HG03135 (cell line): ENCODE data around the gene TEX30.
A peak's percentile ranks its signal among the peaks of the same experiment; 100 is the strongest.
"Not testable (repeated sequence)": the region's sequence is repeated elsewhere in the genome, so short reads cannot be mapped to it uniquely, and the experiment has no call there.

Source experiments
- ATAC-seq: cut with Tn5 transposase; IDR thresholded peaks from one replicate; pipeline ENCODE4 v1.9.1; 2021; ENCODE audit warnings: mild to moderate bottlenecking, moderate library complexity; ENCODE audit not compliant: unreplicated experiment

TEX30 gene

DNA sequence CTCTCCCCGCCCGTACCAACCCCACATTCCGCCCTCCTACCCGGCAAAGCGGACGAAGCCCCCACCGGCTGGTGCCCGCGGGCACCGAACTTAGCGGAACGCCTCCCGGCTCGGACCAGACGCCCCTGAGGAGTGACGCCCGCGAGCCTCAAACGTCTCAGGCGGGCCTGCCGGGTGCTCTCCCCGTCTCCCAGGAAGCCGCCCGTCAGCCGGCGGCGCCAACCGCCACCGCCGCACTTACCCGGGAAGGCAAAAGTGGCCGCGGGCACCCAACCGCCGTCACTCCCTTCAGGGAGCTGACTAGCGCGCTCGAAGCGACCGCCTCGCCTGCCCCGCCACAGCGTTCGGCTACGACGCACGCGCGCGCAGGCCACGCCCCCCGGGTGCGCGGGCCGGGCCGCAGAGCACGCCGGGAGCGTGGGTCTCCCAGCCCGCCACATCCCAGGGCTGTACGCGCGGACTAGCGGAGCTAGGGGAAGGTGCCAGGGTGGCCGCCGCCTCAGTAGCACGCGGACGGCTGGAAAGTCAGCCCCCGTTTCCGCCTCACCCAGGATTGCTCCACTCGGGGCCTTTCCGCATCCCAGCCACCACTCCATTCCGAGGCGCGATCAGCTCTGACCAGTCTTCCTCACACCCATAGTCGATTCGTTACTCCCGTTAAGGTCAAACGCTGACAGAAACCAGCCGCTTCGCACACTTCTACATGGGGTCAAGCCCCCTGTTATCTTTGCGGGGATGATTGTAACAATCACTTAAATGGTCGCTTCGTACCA is at the start of gene TEX30:
Gene TEX30, minus strand, starts transcription at position 346 of the 773 bp plus-strand sequence. CDS start 3,760 bp downstream, outside the sequence.
- ATAC-seq = peak; percentile 89

DNA sequence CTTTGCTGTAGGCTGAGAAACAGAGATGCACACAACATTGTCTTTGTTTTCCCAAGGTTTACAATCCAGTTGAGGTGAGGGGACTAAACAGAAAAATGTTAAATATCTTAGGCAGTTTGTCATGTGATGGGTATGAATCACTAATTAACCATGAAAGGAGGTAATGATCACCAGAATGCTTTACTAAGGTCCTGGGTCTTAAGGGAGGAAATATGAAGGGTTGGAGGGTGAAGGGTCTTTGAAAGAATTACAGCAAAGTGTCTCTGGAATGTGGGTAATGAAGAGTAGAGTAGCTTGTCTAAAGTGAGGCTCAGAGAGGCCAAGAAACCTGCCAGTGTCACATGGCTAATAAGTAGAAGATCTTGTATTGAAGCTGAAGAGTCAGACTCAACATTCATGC is 44.3 kb upstream of the TEX30 start:
- ATAC-seq = no peak

DNA sequence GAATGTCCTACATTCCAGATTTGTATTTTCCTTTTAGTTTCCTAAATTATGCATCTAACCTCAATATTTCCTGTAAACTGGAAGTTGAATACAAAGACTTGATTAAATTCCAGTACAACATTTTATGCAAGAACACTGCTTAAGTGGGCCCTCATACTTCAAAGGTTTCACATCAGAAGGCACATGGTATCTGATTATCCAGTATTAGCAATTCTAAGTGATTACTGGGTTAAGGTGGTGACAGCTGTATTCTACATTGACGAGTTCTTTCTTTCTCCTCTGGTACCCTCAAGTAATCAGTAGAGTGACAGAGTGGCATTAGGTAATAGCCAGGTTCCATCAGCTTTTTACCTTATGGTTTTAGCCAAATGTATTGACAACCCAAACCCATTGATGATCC is 43.7 kb upstream of the TEX30 start:
- no peak for ATAC-seq

DNA sequence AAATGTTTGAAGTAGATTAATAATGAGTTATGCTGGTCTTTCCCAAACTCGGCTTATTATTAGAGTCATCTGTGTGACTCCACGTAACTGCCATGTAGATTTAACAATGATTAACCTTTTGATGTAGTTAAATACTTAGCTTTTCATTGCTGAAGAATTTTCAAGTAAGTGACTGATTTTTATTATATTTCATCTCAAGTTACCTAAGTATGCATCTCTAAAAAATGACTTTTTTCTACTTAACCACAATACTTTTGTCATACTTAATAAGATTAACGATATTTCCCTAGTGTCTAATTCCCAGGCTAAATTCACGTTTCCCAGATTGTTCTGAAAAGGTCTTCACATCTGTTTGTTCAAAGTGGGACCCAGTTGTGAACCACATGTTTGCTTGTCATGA is 43.1 kb upstream of the TEX30 start:
- no peak for ATAC-seq

DNA sequence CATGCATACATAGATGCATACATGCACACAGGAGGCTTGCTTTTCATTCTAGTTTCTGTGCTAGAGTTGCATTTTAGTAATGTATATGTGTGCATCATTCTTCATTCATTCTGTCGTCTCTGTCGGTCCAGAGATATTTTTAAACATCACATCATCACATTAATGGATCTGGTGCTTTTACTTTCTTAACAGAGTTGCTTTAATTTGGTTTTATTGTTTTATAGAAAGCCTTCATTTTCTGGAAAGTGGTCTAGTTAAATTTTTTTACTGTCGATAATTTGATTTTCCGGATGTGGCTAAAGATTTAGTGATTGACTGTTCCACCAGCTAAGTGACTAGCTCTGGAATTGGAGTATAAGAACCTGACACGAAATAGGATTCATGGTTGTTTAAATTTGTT is 42.2 kb upstream of the TEX30 start:
- ATAC-seq = no peak

DNA sequence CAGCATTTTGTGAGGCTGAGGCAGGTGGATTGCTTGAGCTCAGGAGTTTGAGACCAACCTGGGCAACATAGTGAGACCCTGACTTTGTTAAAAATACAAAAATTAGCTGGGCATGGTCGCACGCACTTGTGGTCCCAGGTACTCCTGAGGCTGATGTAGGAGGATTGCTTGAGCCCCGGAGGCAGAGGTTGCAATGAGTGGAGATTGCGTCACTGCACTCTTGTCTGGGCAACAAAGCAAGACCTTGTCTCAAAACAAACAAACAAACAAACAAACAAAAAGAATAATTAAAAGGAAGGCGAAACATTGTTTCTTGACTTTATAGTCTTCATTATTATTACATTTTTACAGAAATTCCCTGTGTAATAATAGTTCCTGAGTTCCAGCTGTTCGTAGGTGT is 41.2 kb upstream of the TEX30 start:
- no peak for ATAC-seq

DNA sequence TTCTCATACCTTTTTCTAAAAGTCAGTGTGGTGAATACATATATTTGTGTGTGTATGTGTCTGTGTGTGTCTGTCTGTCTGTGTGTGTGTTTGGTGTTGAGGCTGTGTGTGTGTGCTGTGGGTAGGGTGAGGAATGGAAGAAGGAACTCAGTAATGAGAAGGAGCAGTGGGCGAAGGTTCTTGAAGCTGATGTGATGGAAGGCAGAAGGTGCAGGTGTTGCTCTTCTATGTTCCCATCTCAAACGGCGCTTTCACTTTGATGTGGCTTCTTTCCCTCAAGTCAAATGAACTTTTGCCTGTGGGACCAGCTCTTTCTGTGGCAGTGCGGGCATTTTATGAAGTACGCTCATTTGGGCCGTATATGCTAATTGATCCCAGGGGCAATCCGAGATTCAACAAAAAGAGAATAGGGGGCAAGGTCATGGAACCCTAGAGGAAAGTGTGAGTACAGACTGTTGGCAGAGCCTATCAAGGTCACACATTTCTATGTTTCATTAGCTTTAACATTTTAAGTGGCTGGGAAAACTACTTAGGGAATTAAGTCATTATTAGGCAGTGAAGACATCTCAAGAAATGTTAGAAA is 40.5 kb upstream of the TEX30 start:
- ATAC-seq = no peak

DNA sequence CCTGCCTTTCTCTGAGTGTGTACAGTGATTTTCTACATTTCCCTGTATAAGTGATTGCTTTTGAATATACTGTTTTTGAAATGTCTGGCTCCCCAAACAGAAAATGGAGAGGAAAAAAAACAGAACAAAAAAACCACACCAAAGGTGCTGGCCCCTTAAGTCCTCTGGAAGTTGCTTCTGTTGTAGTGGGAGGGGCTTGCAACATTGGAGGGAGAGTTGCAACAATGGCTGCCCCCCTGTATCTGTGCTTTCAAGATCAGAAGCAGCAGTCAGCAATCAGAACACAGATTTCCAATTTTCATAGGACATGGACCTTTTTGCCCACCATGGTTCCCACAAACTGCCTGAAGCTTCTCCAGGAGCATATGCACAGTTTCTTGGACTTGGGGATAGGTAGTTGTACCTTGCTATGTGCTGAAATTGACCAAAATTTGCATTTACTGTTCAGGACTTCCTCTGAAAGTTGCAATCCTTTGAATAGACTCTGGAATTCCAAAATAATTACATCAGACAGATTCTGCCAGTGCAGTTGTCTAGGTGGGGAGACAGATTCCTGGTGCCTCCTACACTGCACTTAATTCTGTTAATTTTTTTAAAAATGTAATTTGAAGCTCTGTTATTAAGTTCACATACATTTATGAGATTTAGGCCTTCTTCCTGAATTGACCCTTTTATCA is 39.2 kb upstream of the TEX30 start:
- ATAC-seq = no peak

DNA sequence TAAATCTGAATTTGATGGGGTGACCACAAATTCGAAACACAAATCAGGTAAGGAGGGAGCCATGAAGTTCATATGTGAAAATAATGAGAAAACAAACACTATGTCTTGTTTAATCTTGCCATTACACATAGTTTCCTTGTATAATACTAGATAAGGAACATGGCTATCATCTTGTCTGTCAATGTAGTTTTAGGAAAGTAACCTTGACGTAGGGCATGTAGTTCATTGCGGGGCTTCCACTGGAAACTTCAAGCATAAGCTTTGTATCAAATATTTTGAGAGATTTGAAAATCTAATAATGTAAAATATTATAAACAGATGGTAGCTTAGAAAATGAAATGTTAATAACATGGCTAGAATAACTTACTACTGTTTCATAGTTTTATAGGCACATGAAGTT is 34.1 kb upstream of the TEX30 start:
- no peak for ATAC-seq

DNA sequence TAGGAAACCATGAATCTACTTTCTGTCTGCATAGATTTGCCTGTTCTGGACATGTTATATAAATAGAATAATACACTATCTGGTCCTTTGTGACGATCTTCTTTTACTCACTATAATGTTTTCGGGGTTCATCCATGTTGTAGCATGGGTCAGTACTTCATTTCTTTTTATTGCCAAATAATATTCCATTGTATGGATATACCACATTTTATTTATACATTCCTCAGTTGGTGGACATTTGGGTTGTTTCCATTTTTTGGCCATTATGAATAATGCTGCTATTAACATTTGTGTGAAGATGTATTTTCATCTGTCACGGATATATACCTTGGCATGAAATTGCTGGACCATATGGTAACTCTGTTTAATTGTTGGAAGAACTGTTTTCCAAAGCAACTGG is 32.1 kb upstream of the TEX30 start:
- ATAC-seq = no peak

DNA sequence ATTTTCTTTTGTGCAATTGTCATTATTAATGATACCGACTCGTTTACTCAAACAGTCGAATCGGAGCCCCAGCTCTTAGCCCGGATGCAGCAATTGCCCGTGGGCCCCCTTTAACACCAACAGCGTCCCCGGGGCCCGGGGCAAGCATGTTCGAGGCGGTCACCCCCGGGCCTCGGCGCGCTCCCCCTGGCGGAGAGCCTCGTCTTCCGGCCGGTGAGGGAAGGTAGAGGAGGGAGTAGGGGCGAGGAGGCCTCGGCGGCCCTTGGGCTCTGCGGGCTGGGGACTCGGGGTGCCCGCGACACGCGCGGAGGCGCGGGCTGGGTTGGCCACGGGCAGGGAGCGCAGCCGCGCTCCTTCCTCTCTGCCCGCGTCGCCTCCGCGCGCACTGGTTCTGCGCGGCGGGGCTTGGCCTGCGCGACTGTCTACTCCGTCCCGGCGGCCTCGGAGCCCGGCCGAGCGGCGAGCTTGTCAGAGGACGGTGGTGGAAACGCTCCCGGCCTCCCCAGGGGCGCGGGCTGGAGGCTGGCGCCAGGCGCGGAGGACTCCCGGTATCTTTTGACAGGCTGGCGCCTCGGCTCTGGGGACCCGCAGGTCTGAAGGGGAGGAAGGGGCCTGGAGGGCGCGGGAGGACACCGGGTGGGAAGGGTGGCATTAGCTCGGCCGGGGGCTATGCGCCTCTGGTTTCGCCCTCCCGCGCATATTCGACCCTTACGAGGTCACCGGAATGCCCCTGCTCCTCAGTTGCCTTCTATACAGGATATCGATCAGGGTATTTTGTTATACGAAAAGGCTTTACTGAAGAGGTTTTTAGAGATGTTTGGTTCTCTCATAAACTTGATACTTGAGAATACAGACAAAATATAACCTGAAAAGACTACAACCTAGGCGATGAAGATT is 26.8 kb upstream of the TEX30 start:
- peak; percentile 75 for ATAC-seq

DNA sequence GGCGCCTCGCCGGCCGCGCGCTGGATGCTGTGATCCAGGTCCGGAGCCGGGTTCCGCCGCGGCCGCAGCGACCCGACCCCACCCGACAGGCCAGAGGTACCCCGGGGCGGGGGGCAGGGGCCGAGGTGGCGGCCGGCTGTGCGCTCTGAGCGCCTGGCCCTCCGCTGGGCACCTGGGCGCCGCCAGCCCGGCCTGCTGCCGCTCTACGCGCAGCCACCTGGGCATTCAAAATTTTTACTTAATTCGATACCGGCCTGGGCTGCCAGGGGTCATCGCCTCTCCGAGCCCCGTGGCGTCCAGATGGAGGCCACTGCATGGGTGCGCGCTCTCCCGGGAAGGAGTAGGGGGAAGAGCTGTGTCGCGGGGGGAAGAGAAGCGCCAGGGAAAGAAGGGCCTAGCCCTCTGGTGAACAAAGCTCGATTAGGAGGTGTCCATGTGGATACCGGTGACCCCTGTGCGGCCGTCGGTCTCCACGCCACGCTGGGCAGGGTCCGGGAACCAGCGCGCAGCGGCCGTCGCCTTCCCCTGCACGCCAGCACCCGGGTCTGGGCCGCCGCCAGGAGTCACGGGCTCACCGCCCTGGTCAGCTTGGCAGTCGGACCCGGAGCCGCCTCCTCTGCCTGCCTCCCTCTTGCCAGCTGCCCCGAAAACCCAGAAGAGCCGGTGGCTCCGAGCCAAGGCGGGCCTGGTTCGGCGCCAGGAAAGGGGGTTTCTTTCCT is 26.0 kb upstream of the TEX30 start:
- peak; percentile 6 for ATAC-seq

DNA sequence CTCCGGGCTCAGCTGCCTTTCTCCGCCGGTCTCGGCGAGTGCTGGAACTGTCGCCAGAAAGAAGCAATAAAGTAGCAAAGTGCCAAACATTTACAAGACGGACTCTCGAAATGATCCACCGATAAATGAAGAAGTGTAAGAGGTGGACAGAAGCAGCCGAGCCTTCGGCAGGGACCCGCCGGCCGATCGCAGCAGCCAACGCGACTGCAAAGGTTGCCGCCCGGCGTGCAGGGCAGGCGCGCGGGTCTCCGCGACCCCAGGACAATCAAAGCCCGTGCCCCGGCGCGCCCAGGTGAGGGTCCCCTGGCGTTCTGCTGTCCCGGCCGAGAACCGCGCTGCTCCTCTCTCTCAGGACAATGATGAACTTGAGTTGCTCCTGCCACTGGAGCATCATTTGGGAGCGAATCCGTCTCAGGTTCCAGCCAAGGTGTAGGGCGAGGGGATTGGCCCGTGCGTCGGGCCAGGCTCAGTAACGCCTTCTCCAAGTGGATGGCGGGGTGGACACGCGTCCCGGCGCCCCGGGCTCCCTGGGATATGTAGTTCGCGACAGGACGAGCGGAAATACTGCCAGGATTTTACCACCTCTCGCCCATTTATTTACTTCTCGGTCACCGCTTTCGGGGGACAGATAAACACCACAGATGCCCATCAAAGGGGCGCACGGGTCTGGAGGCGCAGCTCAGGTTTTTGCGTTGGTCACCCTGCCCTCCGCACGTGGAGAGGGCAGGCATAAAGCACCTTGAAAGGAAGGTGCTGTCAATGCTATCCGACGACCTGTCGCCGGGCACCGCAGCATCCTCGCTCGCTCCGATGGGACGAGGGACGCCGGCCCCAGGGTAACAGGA is 25.2 kb upstream of the TEX30 start, which contains the start of the genes BIVM and POGLUT2:
Gene BIVM, plus strand, starts transcription at position 539 of the 845 bp plus-strand sequence. CDS start 8,149 bp downstream, outside the sequence.
Gene POGLUT2, minus strand, starts transcription at position 396 of the 845 bp plus-strand sequence. Its CDS starts 306 bp downstream, at position 90.
- peak; percentile 85 for ATAC-seq

DNA sequence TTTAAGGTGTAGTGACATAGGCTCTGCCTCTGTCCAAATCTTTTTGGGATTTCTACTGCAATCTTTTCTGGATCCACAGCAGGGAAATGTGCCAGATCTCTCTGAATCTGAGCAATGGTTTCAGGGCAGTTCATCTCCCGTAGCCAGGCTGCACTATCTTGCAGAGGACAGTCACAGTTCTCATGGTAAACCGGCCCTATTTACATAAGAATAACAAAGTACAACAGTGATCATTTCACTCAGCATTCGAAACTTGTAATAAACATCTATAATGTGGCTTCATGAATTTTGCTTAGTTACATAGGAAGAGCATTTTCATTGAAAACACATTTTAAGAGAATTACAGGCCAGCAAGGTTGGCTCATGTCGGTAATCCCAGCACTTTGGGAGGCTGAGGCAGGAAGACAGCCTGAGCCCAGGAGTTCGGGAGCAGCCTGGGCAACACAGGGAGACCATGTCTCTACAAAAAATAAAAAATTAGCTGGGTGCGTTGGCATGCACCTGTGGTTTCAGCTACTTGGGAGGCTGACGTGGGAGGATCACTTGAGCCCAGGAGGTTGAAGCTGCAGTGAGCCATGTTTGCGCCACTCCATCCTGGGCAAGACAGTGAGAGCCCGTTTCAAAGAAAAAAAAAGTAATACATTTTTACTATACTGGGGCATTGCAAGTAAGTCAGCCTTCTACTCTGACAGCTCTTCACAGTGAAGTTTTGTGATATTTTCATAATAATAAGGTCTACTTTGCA is 20.2 kb upstream of the TEX30 start:
- no peak for ATAC-seq

DNA sequence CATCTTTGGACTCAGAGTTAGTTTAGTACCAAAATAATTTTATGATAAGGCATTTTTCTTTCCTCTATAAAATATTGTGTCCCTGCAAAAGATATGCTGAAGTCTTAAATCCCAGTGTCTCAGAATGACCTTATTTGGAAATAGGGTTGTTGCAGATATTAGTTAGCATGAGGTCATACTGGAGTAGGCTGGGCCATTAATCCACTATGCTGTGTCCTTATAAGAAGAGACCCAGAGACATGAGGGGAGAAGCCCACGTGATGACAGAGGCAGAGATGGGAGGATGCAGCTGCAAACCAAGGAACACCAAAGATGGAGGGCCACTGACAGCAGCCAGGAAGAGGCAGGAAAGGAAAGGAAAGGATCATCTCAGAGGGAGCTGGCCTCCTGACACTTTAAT is 18.8 kb upstream of the TEX30 start:
- ATAC-seq = no peak

DNA sequence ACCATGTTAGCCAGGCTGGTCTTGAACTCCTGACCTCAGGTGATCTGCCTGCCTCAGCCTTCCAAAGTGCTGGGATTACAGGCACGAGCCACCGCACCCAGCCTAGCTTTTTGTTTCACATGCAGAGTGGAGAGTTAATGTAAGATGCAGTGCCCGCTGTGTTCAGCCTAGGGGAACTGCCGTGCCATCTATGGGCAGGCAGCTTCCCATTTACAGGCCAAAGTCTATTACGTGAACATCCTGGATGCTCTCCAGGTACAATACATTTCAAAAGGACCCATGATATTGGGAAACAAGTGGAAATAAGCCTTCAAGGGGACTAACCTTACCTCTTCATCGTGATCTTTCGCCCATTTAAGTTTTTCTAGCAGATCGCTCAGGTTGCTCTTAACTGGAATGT is 15.1 kb upstream of the TEX30 start:
- no peak for ATAC-seq

DNA sequence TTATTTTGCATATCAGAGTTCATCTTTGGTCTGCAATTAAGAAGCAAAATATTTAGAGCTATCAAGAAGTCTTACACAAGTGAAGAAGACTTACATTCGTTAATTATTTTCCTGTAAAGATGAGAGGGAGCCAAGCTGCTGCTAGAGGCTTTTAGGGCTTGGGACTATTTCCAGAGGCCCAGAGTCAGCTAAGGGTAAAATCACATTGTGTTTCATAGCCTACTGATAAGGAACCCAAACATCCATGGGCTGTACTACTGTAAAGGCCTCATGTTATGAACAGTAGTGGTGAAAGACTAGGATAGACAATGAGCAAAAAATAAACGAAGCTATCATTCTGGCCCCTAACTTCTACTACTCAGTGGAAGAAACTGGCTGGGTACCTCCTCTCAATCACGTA is 10.9 kb upstream of the TEX30 start:
- ATAC-seq = no peak

DNA sequence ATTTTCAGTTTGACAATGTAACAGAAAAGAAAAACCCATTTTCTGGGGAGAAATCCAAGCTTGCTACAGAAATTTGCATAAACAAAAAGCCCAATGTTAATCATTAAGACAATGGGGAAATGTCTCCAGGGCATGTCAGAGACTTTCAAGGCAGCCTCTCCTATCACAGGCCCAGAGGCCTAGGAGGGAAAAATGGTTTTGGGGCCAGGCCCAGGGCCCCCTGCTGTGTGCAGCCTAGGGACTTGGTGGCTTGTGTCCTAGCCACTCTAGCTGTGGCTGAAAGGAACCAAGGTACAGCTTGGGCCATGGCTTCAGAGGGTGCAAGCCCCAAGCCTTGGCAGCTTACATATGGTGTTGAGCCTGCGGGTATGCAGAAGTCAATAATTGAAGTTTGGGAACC is 8.0 kb upstream of the TEX30 start:
- ATAC-seq = no peak

DNA sequence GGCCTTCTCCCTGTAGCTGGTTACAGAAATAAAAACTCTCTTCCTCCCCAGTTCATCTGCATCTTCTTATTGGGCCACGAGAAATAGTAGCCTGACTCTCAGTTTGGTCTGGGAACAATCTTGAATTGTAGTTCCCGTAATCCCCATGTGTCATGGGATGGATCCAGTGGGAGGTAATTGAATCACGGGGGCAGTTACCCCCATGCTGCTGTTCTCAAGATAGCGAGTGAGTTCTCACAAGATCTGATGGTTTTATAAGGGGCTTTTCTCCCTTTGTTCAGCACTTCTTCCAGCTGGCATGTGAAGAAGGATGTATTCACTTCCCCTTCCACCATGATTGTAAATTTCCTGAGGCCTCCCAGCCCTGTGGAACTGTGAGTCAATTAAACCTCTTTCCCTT is 7.1 kb upstream of the TEX30 start:
- ATAC-seq = not testable (repeated sequence)
